Germinal center (tissue), 1 donor: ENCODE results near the gene PLEKHA8.
"Not testable (repeated sequence)": the region's sequence is repeated elsewhere in the genome, so short reads cannot be mapped to it uniquely, and the experiment has no call there.

Experiments used
- DNase-seq: peaks from one replicate; pipeline ENCODE4 v3.0.0; 2012; ENCODE audit warnings: mixed read lengths, low spot score

Gene PLEKHA8

DNA sequence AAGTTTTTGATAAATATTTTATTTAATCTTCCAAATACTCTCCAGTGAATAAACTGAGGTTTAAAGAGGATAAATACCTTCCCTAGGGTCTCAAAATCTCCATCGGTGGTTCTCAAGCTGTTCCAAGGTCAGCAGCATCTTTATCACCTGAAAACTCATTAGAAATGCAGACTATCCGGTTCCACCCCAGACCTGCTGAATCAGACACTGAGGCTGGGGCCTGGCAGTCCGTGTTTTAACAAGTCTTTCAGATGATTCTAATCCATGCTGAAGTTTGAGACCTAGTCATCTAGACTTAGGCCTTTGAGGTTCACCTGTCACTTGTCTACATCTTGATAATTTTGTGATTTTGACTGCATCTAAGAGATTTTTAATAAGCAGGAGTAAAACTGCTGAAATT lies 37.5 kb downstream of the PLEKHA8 start:
- DNase-seq = no peak

DNA sequence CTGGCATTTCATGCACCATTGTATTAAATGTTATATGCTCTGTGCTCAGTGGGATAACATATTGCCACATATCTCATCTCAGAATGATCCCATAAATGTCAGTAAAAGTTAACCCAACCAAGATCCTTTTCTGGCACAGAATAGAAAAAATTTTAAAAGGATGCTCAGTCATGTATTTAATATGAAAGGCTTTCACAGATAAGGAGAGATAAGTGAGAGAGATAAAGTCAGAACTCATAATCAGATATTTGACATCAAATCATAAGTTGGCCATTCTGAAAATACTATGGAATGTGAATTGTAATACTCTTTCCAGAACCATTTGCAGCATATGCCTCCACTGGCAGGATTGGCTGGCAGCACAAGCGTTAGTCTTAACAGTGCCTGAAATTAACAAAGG lies 38.5 kb downstream of the PLEKHA8 start:
- DNase-seq = no peak

DNA sequence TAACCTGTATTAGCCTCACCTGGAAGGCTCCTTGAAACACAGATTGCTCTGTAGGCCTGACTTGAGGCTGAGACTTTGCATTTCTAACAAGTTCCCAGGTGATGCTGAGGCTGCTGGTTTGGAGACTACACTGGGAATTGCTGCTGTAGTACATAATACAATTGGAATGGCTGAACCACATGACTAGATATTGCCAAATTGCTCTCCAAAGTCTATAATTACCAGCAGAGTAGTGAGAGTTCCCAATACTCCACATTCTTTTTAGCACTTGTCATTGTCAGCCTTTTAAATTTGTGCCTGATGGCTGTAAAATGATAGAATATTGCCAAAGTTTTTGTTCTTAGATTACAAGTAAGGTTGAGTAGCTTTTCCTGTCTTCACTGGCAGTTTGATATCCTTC lies 39.9 kb downstream of the PLEKHA8 start:
- no peak for DNase-seq

DNA sequence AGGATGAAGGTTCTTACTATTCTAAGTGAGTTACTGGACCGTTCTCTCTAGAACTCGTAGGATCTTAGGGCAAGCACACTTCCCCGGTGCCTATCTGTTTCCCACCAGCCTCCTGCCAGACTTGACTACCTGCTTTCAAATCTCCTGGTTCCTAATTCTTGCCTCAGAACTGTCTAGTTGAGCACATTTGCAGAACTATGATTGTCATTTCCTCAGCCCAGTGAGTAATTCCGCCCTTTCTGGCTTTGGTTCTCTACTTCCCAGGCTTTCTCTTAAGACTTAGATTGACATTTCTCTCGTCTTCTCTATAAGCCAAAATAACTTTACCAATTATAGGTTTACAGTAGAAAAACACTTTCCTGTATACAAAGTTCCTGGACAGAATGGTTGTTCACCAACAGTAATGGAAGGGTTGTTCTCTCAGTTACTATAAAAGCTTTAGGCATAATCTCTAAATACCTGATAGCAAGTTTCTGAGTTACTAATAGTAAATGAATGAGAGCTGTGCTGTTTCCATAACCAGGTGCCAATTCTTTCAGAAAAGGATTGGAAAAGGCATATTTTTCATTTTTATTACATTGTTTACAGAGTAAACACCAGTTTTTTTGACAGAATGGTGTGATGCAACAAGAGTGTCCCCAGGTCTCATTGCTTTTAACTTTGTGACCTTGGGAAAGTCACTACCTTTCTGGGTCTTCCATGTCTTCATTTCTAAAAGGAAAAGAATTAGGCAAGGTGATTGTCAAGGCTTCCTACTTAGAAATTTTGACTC lies 41.1 kb downstream of the PLEKHA8 start:
- no peak for DNase-seq

- DNase-seq = no peak
These were observed 41.8 kb downstream of the PLEKHA8 start for GRCh38 chr7:30070052-30070451.

DNA sequence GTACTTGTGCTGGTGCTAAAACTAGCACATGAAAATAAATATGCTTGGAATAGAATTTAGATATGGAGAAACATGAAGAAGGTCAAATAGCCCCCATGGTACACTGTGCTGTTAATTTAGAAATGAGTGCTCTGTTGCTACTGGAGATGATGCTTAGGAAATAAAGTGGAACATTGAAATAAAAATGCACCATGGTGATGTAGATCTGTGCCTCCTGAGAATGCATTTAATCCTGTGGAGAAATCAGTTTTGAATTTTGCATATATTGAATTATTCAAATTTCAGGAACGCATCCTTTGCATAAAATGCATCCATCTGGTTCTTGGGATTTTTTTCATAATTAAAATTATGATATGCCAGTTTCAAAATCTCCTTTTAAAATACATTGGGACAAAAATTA lies 44.5 kb downstream of the PLEKHA8 start:
- DNase-seq = no peak

GRCh38 chr7:30074422-30075030 lies 46.3 kb downstream of the PLEKHA8 start:
- no peak for DNase-seq

DNA sequence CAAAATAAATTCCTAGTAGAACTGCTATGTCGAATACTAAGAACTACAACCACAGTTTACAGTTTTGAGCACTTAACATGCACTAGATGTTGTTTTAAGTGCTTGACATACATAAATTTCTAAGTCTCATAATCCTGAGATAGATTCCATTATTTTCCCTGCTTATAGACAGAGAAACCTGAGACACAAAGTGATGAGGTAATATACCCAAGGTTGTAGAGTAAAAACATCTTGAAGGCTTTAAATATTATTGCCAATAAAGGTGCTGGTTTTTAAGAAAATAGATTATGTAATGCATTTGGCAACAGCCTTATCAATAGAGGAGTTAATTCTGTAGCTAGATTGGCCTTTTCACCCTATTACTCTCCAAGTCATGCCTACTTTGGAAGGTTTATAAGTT lies 48.2 kb downstream of the PLEKHA8 start:
- no peak for DNase-seq

- no peak for DNase-seq
These were observed 50.1 kb downstream of the PLEKHA8 start for GRCh38 chr7:30078280-30078679.

GRCh38 chr7:30079880-30080279 lies 51.7 kb downstream of the PLEKHA8 start:
- DNase-seq = no peak

DNA sequence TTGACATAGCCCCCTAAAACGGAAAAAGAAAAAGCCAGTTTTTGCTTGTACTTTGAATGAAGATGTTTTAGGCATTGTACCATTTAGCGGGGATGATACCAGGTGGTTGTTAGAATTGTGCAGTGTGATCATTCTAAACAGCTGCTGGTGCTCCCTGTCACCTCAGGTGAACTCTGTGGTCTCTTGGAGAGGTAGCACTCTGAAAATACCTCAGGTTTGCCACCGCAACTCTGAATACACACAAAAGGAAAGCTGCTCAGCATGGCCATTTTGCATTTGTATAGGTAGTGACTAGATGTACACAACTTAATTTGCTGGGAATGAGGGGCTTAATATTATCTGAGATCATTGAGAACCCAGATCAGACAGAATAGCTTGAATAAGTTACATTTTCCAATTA lies 52.6 kb downstream of the PLEKHA8 start:
- no peak for DNase-seq

GRCh38 chr7:30082686-30083085 lies 54.5 kb downstream of the PLEKHA8 start:
- no peak for DNase-seq

DNA sequence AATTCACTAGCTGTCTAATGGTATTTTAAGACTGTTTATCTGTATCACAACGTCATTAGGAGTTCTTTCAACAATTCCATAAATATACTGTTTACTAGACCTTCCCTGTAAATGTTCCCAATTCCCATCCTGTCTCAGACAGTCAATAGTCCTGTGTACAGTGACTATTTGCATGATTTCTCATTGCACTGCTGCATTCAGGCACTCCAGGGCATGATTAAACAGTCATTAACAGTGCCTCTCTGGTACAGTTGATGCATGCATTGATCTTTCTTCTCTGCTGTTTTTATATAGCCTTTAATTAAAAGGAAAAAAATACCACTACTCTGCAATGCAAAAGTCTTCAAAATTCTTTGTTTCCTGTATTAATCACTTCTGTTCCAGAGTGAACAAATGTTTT lies 55.1 kb downstream of the PLEKHA8 start:
- no peak for DNase-seq

GRCh38 chr7:30084212-30084611 lies 56.0 kb downstream of the PLEKHA8 start:
- DNase-seq = no peak

DNA sequence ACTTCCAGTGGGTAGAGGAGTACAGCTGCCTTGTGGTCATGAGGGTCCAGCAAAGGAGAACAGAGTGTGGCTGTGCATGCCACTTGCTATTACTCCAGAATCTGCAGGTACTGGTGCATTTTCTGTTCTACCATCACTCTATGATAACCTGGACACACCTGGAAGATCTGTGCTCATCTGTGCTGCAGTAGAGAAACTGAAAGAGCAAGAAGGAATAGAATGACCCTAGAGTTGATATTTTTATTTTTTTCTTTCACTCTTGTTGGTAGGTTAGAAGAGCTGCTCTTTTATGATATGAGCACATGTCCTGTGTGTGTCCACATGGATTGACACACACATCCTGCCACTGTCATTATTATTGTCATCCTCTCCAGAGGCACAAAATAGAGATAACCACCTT lies 58.3 kb downstream of the PLEKHA8 start:
- DNase-seq = no peak

DNA sequence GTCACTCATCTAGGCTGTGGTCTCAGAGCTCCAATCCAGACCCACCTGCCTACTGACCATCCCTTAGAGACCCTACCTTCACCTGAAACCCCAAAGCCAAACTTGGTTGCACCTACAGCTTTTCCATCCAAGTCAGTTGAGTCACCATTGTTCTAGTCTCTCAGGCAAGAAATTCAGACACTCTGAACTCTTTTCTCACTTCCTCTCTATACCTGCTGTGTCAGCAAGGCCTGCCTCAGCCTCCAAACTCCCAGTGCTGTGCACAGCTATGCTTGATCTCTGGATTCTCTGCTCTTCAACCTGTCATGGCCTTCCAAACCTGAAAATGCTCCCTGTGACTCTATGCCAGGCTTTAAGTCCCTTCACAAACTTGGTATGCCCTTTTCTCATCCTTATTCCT lies 59.2 kb downstream of the PLEKHA8 start:
- no peak for DNase-seq

DNA sequence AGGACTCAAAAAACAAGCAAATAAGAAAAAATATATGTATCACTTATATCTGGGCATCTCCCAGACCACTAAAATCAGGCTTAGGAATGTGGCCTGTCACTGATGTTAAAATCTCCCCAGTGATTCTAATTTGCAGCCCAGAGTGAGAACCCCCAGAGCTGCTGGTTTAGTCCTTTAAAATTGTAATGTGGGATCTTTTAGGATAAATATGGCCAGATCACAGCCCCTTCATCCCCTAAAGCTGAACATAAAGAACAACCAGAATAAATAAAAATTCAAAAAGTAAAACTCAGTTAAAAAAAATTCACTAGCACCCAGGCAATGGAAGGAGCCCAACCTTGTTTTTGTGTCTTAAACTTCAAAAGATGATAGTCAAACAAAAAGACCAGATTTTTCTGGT lies 60.1 kb downstream of the PLEKHA8 start:
- no peak for DNase-seq

DNA sequence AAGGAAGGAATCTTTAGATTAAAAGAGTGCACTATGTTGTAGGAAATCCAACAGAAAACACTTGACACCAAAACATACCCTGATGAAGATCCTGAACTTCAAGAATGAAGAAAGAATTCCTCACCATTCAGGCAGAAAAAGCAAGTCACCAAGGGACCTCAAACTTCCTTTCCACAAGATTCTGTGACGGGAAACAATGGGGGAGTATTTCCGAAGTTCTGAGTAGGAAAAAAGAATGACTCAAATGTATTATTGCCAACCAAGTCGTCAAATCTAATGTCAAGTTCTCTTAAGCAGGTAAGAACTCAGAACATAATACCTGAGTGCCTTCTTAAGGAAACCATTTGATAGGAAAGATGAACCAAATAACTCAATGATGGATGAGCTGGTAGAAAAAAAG lies 61.9 kb downstream of the PLEKHA8 start:
- no peak for DNase-seq

DNA sequence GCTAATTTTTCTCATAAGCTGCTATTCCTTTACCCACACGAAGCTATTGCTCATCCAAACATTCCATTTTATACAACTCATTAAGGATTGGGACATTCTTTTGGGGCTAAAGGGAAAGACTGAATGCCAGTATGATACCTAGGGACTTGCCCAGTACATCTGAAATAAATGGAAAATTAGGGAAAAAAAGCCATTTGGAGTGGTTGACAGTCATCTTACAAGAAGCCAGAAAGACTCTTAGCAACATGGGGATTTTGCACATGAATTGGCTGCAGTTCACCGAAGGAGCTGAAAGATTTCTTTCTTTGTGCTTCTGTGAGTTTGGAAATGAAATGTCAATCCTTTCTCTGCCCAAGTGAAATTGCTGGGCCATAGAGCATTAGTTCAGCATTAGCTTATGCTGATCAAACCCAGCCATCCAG lies 63.3 kb downstream of the PLEKHA8 start:
- DNase-seq = no peak

DNA sequence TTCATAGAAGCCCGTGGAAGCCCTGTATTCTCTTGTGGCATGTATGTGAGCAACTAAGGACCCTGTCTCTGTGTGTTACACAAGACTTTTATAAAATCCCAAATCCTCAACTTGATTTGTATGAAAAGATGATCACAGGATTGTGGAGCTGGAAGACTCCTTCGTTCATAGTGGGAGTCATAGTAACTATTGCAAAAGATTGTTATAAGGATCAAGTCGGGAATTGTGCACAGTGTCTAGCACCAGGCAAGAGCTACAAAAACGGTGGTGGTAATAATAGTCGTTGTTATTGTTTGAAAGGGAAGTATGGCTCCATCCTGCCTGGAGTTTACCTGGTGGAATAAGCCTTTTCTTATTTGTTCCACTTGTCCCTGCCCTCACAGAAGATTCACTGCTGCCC lies 63.8 kb downstream of the PLEKHA8 start:
- no peak for DNase-seq

DNA sequence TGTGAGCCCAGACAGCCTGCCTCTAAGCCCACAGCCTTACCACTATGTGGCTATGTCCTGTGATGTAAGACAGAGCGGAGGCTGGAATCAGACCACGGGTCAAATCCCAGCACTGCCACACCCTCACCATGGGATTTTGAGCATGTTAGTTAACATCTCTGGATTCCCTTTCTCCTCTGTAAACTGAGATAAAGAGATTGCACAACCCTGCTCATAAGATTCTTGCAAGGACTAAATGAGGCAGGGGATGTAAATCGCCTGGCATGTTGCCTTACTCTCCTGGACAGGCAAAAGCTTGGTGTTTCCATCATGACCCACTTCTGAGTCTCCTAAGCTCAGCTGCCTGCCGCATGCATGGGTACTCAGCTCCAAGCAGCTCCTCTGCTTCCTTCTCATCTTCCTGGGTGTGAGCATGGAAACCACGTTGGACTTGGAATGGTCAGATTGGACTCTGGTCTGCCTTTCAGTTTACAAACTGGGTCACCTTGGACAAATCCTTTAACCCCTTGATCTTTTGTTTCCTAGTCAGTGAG lies 65.3 kb downstream of the PLEKHA8 start:
- no peak for DNase-seq

- DNase-seq = not testable (repeated sequence)
These were observed 70.4 kb downstream of the PLEKHA8 start for GRCh38 chr7:30098599-30098998.

DNA sequence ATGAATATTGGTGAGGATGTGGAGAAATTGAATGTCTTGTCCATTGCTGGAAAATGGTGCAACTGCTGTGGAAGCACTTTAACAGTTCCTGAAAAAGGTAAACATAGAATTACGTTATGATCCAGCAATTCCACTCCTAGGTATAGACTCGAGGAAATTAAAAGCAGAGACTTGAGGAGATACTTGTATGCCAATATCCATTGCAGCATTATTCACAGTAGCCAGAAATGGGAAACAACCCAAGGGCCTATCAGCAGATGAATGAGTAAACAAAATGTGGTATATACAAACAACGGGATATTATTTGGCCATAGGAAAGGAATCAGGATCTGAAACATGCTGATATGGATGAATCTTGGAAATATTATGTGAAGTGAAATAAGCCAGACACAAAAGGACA lies 74.1 kb downstream of the PLEKHA8 start:
- DNase-seq = no peak

DNA sequence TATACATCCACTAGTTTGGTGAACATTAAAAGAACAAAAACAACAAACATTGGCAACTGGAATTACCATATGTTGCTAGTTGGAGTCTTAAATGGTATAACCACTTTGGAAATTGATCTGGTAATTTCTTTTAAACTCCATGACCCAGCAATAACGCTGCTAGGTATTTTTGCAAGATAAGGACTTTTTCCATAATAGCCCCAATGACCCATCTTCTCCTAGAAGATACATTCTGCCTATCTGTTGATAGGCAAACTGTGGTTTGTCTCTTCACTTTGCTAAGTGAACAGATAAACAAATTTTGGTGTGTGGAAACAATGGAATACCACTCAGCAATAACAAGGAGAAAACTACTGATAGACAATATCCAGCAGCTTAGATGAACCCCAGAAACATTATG lies 75.9 kb downstream of the PLEKHA8 start:
- no peak for DNase-seq
